HepG2 (cell line): ENCODE results near the gene TFG. TPM values are rescaled to one million over a fixed set of nuclear protein-coding genes. Genes with fewer than 3 reads are reported as not detected.
A peak's percentile ranks its signal among the peaks of the same experiment; 100 is the strongest.

Experiments used
- ATAC-seq: fragments of 200-7000 bp; cut with Tn5 transposase; 3 replicates; pipeline ENCODE4 v1.9.1; 2020; ENCODE audit warnings: mild to moderate bottlenecking, moderate library complexity
- BruUV-seq: library from RNA; stranded (reverse); fragments of 400-500 nt; replicated peaks from 2 replicates; lab custom pipeline; 2021; lab: Mats Ljungman, UMichigan
- CTCF ChIA-PET: fragments of 300-600 bp; formaldehyde crosslinking; extraction: SDS; loops from one replicate; lab custom pipeline; 2021; ENCODE audit warnings: low total read pairs, inconsistent platforms, low intra/inter-chr PET ratio; lab: Yijun Ruan, JAX
- POLR2A ChIA-PET: fragments of 350-600 bp; sonication (Branson Sonifier 250); formaldehyde crosslinking; loops from one replicate; lab custom pipeline; 2020; ENCODE audit warnings: antibody characterized with exemption, inconsistent platforms; lab: Yijun Ruan, JAX
- DNase-seq: peaks from one replicate; pipeline ENCODE4 v3.0.0-alpha.2; 2015; ENCODE audit warnings: low spot score
- FAIRE-seq: peaks from 3 replicates; lab custom pipeline; 2011; peaks lifted over from hg19 to GRCh38; lab: Jason Lieb, UNC
- H2AFZ ChIP-seq: one replicate; pipeline ENCODE4 v1.6.1; 2011; ENCODE audit warnings: low read length, inconsistent platforms
- H3K27ac ChIP-seq: fragments of 300-600 bp; 3 replicates; pipeline ENCODE4 v1.8.0; 2011; ENCODE audit warnings: mixed run types, mild to moderate bottlenecking, mixed read lengths, low read length, inconsistent platforms; ENCODE audit not compliant: insufficient read depth; ENCODE audit errors: extremely low read length
- H3K27me3 ChIP-seq, 2 experiments: fragments of 200-600 bp in 1 of 2; 2 replicates in 1 of 2; 3 replicates in 1 of 2; pipeline versions ENCODE4 v1.6.0 to v1.8.0; 2011; ENCODE audit warnings: low read length in 2 of 2, mild to moderate bottlenecking in 2 of 2, moderate library complexity in 2 of 2, inconsistent platforms in 1 of 2; ENCODE audit not compliant: insufficient read depth in 2 of 2, control insufficient read depth in 1 of 2
- H3K36me3 ChIP-seq, 2 experiments: fragments of 200-600 bp in 1 of 2; replicated peaks in 1 of 2; 2 replicates in 1 of 2; 3 replicates in 1 of 2; pipeline versions ENCODE4 v1.5.1 to v1.8.0; 2011; ENCODE audit warnings: low read length in 2 of 2, inconsistent platforms in 1 of 2; ENCODE audit not compliant: insufficient read depth in 2 of 2, control insufficient read depth in 1 of 2
- H3K4me1 ChIP-seq: 2 replicates; pipeline ENCODE4 v1.5.1; 2012; ENCODE audit warnings: low read length, inconsistent platforms; ENCODE audit not compliant: insufficient read depth
- H3K4me2 ChIP-seq: 2 replicates; pipeline ENCODE4 v1.6.0; 2011; ENCODE audit warnings: low read depth, low read length, inconsistent platforms
- H3K4me3 ChIP-seq, 3 experiments: fragments of 200-600 bp in 1 of 3; sonication (generic), shearing (Covaris generic) in 1 of 3; replicated peaks in 1 of 3; 2 replicates each; pipeline ENCODE4 v1.5.1; 2011 to 2016; ENCODE audit warnings: low read length in 3 of 3, inconsistent platforms in 2 of 3, low read depth in 2 of 3, mild to moderate bottlenecking in 2 of 3, control low read depth in 1 of 3, mixed read lengths in 1 of 3; ENCODE audit not compliant: insufficient read depth in 1 of 3
- H3K79me2 ChIP-seq: one replicate; pipeline ENCODE4 v1.6.1; 2011; ENCODE audit warnings: low read length, inconsistent platforms; ENCODE audit not compliant: insufficient read depth
- H3K9ac ChIP-seq: 2 replicates; pipeline ENCODE4 v1.6.0; 2011; ENCODE audit warnings: mild to moderate bottlenecking, low read depth, low read length, inconsistent platforms; ENCODE audit not compliant: insufficient read depth
- H3K9me3 ChIP-seq: 2 replicates; pipeline ENCODE4 v1.5.1; 2012; ENCODE audit warnings: mild to moderate bottlenecking, low read length
- H4K20me1 ChIP-seq: 2 replicates; pipeline ENCODE4 v1.6.0; 2011; ENCODE audit warnings: inconsistent platforms, mild to moderate bottlenecking, low read length, moderate library complexity; ENCODE audit not compliant: insufficient read depth
- ATF4 ChIP-seq, 2 experiments: fragments of 450-650 bp in 1 of 2; sonication (generic) in 1 of 2; formaldehyde crosslinking; IDR thresholded peaks; 2 replicates each; pipeline versions ENCODE4 v1.5.0 to v1.8.0; 2020 to 2022; ENCODE audit warnings: mild to moderate bottlenecking in 1 of 2, missing genetic modification reagents in 1 of 2
- CEBPG ChIP-seq: IDR thresholded peaks from 2 replicates; pipeline ENCODE4 v1.6.1; 2016
- ELF3 ChIP-seq: IDR thresholded peaks from 2 replicates; pipeline ENCODE4 v1.6.1; 2016; ENCODE audit warnings: missing genetic modification reagents, missing compliant biosample characterization
- GPN1 ChIP-seq: sonication (generic); formaldehyde crosslinking; IDR thresholded peaks from 2 replicates; pipeline ENCODE4 v1.5.1; 2020; ENCODE audit warnings: missing genetic modification reagents, borderline replicate concordance
- HCFC1 ChIP-seq: fragments of 150-350 bp; IDR thresholded peaks from 2 replicates; pipeline ENCODE4 v1.6.1; 2014; ENCODE audit warnings: low read depth, low read length
- HNF4A ChIP-seq: sonication (generic); formaldehyde crosslinking; IDR thresholded peaks from 2 replicates; pipeline ENCODE4 v1.4.0; 2020; ENCODE audit warnings: missing genetic modification reagents
- NCOR1 ChIP-seq: fragments of 200-600 bp; sonication (generic); IDR thresholded peaks from 2 replicates; pipeline ENCODE4 v1.7.0; 2017; ENCODE audit warnings: antibody characterized with exemption, low read length, borderline replicate concordance
- NFIC ChIP-seq: IDR thresholded peaks from 2 replicates; pipeline ENCODE4 v1.6.1; 2012; ENCODE audit warnings: mild to moderate bottlenecking, low read length, inconsistent platforms
- ZNF256 ChIP-seq: sonication (generic); formaldehyde crosslinking; conservative IDR thresholded peaks from 2 replicates; pipeline ENCODE4 v1.4.0; 2020; ENCODE audit warnings: missing genetic modification reagents
- ZNF501 ChIP-seq: sonication (generic); formaldehyde crosslinking; IDR thresholded peaks from 2 replicates; pipeline ENCODE4 v1.5.1; 2020; ENCODE audit warnings: mild to moderate bottlenecking, moderate library complexity, missing genetic modification reagents
- WGBS: methylation state at CpG from one replicate; pipeline ENCODE4 v1.1.6; 2017; ENCODE audit warnings: low lambda C conversion rate; 5-methylcytosine and 5-hydroxymethylcytosine counted together
- in situ Hi-C: cut with HindIII; loops from 2 replicates; pipeline ENCODE4 v1.10.0; 2017; ENCODE audit warnings: low pct_unique_long_range_greater_than_20kb; ENCODE audit not compliant: extremely low pct_ligation_motif_present
- intact Hi-C: fragments of 100-400 bp; cut with micrococcal nuclease; formaldehyde crosslinking; loops from one replicate; pipeline ENCODE4 v1.10.0; 2022; ENCODE audit not compliant: unreplicated experiment
- polyA plus RNA-seq, 8 experiments: library from polyadenylated mRNA; depleted of rRNA in 3 of 8; stranded (reverse) in 7 of 8; unstranded in 1 of 8; fragments of >200 nt; fragmentation: Illumina TruSeq in 4 of 8; extraction: Trizol in 4 of 8; gene quantifications; 2 replicates each; pipeline versions ENCODE4 v1.2.1 to v1.2.3, GENCODE V29; 2011 to 2016; ENCODE audit warnings: low read depth in 4 of 8, missing spikeins in 1 of 8, mixed read lengths in 1 of 8; ENCODE audit not compliant: insufficient read depth in 1 of 8
- total RNA-seq, 5 experiments: library from RNA; depleted of rRNA; stranded (reverse); fragments of >200 nt; fragmentation: Illumina TruSeq; extraction: Trizol; gene quantifications; 2 replicates each; pipeline ENCODE4 v1.2.3, GENCODE V29; 2016; ENCODE audit warnings: low read depth in 1 of 5

Gene TFG
- total and polyA plus RNA-seq, 2 of the 13 experiments (the other 11 are each of a cell fraction or from before 2014, with no cell fraction given) = 53.6 to 71.7 TPM

GRCh38 chr3:100681496-100681895, 27.8 kb upstream of the TFG start:
- BruUV-seq = no TSS peak
- POLR2A ChIA-PET = interaction anchor here (1.0 kb wide), 1 partner anchor 28 kb away, joined by 4 read pairs; the partner anchor contains the start of gene TFG
- in situ Hi-C loops = no loop called here
- H3K9ac ChIP-seq = no peak overlapping the region
- CTCF ChIA-PET = no interaction called here
- 8% methylated on average over 1 of the region's 1 CpG for WGBS
- no peaks in the 10 kb centered on the region for H3K79me2 ChIP-seq
- FAIRE-seq (no peak), ATAC-seq (peak; percentile 67), DNase-seq (no peak)
- intact Hi-C loops = no loop called here
- no peaks in the 10 kb centered on the region for H4K20me1 ChIP-seq
- no peaks in the 10 kb centered on the region for H3K27me3 ChIP-seq
- no peaks in the 10 kb centered on the region for H3K9me3 ChIP-seq
- TF ChIP-seq NCOR1 (0 out of 2 replicates have a peak, but pooled peaks have one; percentile 34), ZNF501 (CRISPR knock-in tag) (no peak), HNF4A (CRISPR knock-in tag) (peak; percentile 74), ELF3 (CRISPR knock-in tag) (no peak), GPN1 (CRISPR knock-in tag) (no peak), ZNF256 (CRISPR knock-in tag) (no peak), HCFC1 (no peak), NFIC (no peak), ATF4 (CRISPR knock-in tag; IDR thresholded peaks at IDR 0.05) (peak in 1 of 2 experiments; percentile 78; a peak in 2 of 4 replicates), CEBPG (CRISPR knock-in tag) (peak; percentile 44)
- H3K4me3 ChIP-seq = no peak overlapping the region
- H3K27ac ChIP-seq = peak overlapping the region; percentile 23
- H3K36me3 ChIP-seq = no peaks in the 10 kb centered on the region
- peak overlapping the region; percentile 21 for H3K4me2 ChIP-seq
- H3K4me1 ChIP-seq = peaks cover 25% of the 10 kb centered on the region
- peak overlapping the region; percentile 70 for H2AFZ ChIP-seq
